ENCODE data around the gene METTL1.
"Not testable (repeated sequence)": the region's sequence is repeated elsewhere in the genome, so short reads cannot be mapped to it uniquely, and the experiment has no call there.

Gene METTL1

GRCh38 chr12:57771873-57772428 lies at the start of gene METTL1:
TSS of gene METTL1 (minus strand) at chr12:57772105. CDS start at chr12:57772083, 22 bp downstream.
- DNase-seq: peak; percentile 94 to 99 (median 97)
- intact Hi-C loops (cut with DNase I): no loop called here

DNA sequence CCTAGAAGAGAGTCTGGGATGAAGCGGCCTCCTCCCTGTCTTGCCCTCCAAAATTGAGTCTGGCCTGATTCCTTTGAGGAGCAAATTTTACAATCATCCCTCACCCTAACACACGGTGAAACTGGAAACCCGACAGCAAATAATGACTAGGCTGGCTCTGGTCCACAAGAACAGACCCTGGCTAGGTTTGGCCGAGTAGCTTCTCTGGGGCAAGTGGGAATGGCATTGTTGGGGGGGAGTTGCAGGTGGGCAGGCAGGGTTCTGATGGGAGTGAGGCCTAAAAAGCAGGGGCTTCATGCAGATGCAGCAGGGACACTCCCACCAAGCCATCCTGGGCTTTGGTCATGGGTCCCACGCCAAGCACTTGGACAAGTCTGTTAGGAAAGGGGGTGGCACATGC lies 49.1 kb upstream of the METTL1 start:
- intact Hi-C loops (cut with DNase I); DNase-seq: not testable (repeated sequence)

DNA sequence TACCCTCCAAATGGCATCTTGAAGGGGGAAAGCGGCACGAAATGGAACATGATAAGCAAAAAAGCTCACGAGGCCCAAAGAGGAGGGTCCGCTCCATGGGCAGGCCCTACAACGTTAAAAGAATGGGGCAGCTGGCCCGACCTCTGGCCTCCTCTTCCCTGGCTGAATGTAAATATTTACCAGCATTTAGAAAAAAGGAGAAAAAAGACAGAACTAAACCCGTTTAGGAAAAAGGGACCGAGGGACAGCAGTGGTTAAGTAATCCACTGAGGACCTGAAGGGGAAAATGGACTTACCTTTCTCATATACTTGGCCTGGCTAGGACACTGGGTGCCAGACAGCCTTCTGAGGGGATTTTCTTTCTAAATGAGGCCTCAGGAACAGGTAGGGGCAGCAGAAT lies 48.2 kb upstream of the METTL1 start:
- intact Hi-C loops (cut with DNase I); DNase-seq: not testable (repeated sequence)

DNA sequence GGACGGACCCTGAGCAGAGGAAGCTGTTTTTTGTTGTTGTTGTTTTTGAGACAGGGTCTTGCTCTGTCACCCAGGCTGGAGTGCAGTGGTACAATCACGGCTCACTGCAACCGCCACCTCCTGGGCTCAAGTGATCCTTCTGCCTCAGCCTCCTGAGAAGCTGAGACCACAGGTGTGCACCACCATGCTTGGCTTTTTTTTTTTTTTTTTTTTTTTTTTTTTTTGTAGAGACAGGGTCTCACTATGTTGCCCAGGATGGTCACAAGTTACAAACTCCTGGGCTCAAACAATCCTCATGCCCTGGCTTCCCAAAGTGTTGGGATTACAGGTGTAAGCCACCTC lies 46.1 kb upstream of the METTL1 start:
- DNase-seq; intact Hi-C loops (cut with DNase I): not testable (repeated sequence)

GRCh38 chr12:57817261-57817989 lies 45.5 kb upstream of the METTL1 start:
- no peak for DNase-seq

DNA sequence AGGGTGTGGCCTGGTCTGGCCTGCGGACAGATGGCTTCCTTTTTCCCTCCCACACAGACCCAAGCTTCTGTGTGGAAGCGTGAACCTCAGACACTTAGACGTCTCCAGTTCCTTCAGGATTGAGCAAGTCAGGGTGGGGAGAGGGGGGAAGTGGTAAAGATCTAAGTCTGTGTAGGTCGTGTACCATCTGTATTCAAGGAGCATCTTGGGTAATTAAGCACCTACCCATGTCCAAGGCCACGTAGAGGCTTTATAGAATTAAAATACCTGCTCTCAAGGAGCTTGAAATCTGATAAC lies 44.9 kb upstream of the METTL1 start:
- no peak for DNase-seq

More at GRCh38 chr12:57817261-57817989, 45.5 kb upstream of the METTL1 start:
- intact Hi-C loops (cut with DNase I): no loop called here

GRCh38 chr12:57816001-57816854 lies 44.3 kb upstream of the METTL1 start:
- no peak for DNase-seq
- intact Hi-C loops (cut with DNase I): no loop called here

More for the DNA sequence above, 44.9 kb upstream of the METTL1 start:
- intact Hi-C loops (cut with DNase I): no loop called here

DNA sequence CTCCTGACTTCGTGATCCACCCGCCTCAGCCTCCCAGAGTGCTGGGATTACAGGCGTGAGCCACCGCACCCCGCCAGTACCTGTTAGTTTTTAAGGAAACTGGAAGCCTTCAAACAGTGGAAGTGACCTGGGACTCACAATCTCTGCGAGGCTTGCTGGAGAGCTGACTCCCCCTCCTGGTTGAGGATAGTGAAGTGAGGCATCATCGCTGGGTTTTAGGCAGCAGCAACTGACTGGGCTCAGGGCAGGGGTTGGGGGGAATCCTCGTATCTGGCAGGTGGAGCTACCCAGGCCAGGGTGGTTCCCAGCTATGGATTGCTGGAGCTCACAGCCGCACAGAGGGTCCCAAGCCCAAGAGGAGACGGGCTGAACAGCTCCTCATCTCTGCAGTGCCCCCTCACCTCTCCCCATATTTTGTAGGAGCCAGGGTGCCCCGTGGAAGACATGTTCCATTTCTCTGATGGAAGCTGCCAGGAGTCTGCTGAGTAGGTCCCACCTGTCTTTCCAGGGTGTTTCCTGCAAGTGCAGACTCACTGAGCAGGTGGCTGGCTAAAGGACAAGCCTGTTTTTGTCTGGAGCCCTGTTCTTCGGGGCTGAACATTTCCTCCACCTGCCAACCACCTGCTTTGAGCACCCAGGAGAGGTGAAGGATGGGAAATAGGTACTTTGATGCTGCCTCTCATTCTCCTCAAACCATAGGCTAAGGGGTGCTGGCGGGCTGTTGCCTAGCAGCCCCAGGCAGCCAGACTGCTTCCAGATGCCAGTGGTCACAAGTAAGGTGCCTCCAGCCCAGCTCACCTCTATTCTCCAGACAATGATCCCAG lies 43.5 kb upstream of the METTL1 start:
- DNase-seq: no peak
- intact Hi-C loops (cut with DNase I): no loop called here

DNA sequence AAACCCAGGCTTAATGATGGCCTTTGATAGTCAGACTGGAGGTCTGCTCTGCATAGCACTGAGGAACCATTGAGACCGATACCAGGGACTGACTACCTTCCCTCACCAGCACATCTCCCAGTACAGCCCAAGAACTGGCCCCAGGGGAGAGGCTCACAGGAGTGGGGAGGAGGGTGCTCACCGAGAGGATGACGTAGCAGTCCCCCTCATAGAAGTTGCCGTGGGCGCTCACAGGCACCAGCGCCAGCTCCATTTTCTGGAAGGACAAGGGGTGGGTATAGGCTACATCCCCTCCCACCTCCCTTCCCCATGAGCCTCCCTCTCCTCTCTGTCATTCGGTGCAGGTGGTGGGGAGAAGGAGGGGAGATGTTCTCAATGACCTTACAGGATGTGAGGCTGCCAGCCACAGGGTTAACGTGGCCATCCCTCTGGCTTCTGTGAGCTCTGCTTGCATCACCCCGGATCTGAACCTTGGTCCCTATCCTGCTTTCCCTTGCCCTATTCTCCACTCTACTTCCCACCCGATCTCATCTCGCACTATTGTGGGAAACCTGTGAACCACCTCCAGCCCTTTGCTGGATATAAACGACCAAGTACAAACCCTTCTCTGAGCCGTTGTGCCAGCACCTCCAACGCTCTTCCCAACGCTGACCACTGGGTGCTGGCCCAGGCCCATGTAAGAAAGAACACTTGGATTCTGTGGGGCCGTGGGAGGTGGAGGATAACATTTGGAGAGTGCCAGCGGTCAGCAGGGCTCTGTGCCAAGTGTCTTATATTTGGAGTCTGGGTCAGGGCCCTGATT lies 42.3 kb upstream of the METTL1 start:
- intact Hi-C loops (cut with DNase I): no loop called here
- no peak for DNase-seq

- no peak for DNase-seq
- intact Hi-C loops (cut with DNase I): no loop called here
Observed at GRCh38 chr12:57813111-57813970, 41.4 kb upstream of the METTL1 start.

DNA sequence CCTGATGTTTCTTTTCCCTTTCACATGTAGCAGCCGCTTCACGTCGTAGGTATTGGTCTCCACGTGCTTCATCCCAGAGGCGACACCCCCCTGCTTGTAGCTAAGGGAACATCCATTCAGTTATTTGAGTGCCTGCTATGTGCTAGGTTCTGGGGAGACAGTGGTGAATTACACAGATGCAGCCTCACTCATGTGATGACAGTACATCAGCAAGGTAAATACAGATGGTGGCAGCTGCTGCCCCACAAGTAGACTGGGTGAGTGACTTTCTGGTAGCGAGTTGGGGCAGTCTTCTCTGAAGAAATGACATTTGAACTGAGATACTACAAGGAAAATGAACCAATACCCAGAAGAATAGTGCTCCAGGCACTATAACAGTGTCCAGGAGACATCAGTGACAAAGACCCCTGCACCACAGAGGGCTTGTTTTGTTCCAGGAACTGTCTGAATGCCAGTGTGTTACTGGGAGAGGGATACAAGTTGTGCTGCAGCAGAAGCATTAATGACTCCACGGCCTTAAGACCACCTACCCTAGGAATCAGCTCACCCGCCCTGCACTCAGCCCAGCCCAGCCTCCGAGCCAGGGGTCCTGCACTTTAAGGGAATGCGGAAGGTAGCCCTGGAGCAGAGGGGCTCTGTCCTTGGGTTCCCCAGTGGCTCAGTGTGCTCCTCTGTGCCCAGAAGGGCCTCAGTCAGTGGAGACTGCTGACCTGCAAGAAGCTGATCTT lies 39.3 kb upstream of the METTL1 start:
- peak in 2 of 42 donors; percentile 4 to 32 for DNase-seq
- intact Hi-C loops (cut with DNase I): no loop called here

DNA sequence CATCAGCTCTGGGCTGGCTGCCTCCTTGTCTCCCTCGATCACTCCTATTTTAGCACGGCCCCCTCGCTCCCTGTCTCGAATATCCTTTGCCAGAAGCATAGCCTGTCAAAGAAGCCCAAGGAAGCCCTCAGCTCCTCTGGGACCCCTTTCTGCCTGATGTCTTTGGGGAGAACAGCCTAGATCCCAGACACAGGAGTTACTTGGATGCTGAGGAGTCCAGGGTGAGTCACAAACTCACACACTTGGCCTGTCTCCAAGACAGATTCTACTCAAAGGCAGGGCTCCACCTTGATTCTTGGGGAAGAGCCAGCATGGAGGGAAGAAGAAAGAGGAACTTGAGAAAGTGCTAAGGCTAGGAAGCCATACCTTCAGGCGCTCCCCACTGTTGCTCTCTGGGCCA lies 38.5 kb upstream of the METTL1 start:
- intact Hi-C loops (cut with DNase I): no loop called here
- DNase-seq: peak in 1 of 42 donors; percentile 38

GRCh38 chr12:57809425-57809824 lies 37.5 kb upstream of the METTL1 start:
- no peak for DNase-seq
- intact Hi-C loops (cut with DNase I): no loop called here

DNA sequence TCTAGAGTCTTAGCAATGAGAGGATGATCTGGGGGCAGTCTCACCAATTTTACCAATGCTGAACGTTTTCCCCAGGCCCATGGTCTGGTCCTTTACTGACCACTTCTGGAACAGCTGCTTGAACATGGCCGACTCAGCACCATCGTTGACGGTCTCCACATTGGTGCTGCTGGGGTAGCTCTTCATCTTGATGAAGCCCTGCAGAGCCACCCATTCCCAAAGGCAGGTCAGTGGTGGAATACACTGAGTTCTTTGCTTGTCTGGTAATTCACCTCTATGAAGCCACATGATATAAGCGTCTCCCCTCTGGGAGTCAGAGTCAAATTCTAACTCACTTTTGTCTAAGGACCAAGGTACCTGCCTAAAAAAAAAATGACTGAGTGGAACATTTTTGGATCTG lies 36.4 kb upstream of the METTL1 start:
- intact Hi-C loops (cut with DNase I): no loop called here

DNA sequence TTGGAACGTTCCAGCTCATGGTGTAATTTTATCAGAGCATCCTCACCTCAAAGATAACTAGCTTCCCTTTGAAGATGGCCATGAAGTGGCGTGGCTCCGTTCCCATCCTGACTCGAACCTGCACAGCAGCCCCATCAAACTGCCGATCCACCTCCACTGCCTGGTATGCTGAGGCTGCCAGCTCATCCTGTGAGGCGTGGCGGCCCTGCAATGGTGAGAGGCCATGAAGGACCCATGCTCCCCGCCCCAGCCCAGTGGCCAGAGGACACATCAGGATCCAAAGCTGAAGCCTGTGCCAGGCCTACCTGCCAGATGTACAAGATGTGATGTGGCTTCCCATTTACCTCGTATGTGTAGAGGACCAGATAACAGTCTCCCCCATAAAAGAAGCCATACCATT lies 35.4 kb upstream of the METTL1 start:
- intact Hi-C loops (cut with DNase I): no loop called here
- no peak for DNase-seq

More for the DNA sequence above, 36.4 kb upstream of the METTL1 start:
- no peak for DNase-seq

GRCh38 chr12:57806677-57807076 lies 34.8 kb upstream of the METTL1 start:
- DNase-seq: no peak
- intact Hi-C loops (cut with DNase I): no loop called here

DNA sequence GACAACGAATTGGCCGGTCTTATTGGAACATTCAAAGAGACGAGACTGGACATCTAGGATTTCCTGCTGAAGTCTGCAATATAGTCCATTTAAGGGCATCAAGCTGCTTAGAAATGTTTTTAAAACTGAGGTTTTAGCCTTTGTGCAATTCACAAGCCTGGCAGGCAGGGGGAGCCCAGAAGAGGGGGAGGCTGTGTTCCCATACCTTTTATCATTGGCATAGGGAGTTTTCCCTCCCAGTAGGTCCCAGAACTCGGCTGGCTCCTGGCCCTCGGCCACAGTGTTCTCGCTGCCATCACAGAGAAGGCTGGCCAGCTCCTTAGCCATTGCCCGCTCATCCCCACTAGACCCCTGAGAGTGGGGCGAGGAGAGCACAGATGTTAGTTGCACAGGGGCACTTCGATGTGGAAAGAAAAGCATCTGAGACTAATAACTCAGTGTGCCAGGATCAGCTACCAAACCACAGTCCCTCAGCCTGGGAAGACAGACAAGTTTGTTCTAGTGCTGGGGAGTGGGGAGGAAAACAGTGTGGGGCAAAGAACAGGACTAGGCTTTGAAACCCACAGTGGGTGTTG lies 31.5 kb upstream of the METTL1 start:
- peak in 35 of 42 donors; percentile 19 to 77 (median 49) for DNase-seq
- intact Hi-C loops (cut with DNase I): no loop called here
